PC-9 (cell line): ENCODE results near the gene KCNK15.

ENCODE experiments used
- EZH2 ChIP-seq: fragments of 200-600 bp; sonication (generic); IDR thresholded peaks from 2 replicates; pipeline ENCODE4 v1.8.0; 2017; ENCODE audit warnings: antibody characterized with exemption, low read depth
- TF ChIP-seq, protein P1 (sequence below): fragments of 200-600 bp; sonication (generic); conservative IDR thresholded peaks from 2 replicates; pipeline ENCODE4 v1.6.1; 2017; ENCODE audit warnings: mixed run types, antibody characterized with exemption, mild to moderate bottlenecking, moderate library complexity

- TF ChIP-seq, protein P1, sequence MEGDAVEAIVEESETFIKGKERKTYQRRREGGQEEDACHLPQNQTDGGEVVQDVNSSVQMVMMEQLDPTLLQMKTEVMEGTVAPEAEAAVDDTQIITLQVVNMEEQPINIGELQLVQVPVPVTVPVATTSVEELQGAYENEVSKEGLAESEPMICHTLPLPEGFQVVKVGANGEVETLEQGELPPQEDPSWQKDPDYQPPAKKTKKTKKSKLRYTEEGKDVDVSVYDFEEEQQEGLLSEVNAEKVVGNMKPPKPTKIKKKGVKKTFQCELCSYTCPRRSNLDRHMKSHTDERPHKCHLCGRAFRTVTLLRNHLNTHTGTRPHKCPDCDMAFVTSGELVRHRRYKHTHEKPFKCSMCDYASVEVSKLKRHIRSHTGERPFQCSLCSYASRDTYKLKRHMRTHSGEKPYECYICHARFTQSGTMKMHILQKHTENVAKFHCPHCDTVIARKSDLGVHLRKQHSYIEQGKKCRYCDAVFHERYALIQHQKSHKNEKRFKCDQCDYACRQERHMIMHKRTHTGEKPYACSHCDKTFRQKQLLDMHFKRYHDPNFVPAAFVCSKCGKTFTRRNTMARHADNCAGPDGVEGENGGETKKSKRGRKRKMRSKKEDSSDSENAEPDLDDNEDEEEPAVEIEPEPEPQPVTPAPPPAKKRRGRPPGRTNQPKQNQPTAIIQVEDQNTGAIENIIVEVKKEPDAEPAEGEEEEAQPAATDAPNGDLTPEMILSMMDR = no peak
- TF ChIP-seq EZH2 = no peak
These were observed 30.8 kb upstream of the KCNK15 start, which contains the start of gene CCN5 for GRCh38 chr20:44714701-44715498.
